Sciatic nerve (tissue), 1 donor: ENCODE data around the gene ZNF20. TPM values are rescaled to one million over a fixed set of nuclear protein-coding genes. Genes with fewer than 3 reads are reported as not detected.

Experiments
- total RNA-seq: library from RNA; stranded (reverse); fragmentation: NEBNext Ultra II Directional; extraction: Animal tissue kit (Norgen Biotek cat#: 25700); gene quantifications from one replicate; pipeline ENCODE4 v1.2.1, GENCODE V29; 2021
- donor health status: DM: no; HTN: no; CAD: no.

ZNF20 gene
- total RNA-seq, 1 donor from 2014 or later: 4.3 TPM

Other genes with a start within 250 kb of the ZNF20 start
- 16.1 TPM for gene ZNF700, start 215.2 kb downstream of the ZNF20 start, total RNA-seq
- 6.6 TPM for gene ZNF763, start 175.3 kb downstream of the ZNF20 start, total RNA-seq
- gene ZNF433, start 104.7 kb downstream of the ZNF20 start, total RNA-seq: 4.8 TPM
- gene ZNF878, start 87.4 kb downstream of the ZNF20 start, total RNA-seq: 0.27 TPM
- gene ZNF844, start 75.6 kb downstream of the ZNF20 start, total RNA-seq: 21.3 TPM
- 7.3 TPM for gene ZNF625, start 16.4 kb upstream of the ZNF20 start, total RNA-seq
- 15.8 TPM for gene ZNF136, start 22.7 kb upstream of the ZNF20 start, total RNA-seq
- 17.5 TPM for gene ZNF44, start 154.5 kb upstream of the ZNF20 start, total RNA-seq
- gene ZNF563, start 193.3 kb upstream of the ZNF20 start, total RNA-seq: 6.0 TPM
- 5.4 TPM for gene ZNF442, start 225.3 kb upstream of the ZNF20 start, total RNA-seq